CD4-positive, alpha-beta T cell (primary cell): ENCODE measurements around the gene DNMT3A. TPM values are rescaled to one million over a fixed set of nuclear protein-coding genes. Genes with fewer than 3 reads are reported as not detected.

Experiments used
- ATAC-seq: fragments of 200-7000 bp; cut with Tn5 transposase; one replicate; pipeline ENCODE4 v1.10.0; 2022; ENCODE audit warnings: mild to moderate bottlenecking; ENCODE audit not compliant: poor library complexity
- CTCF ChIA-PET: fragments of 350-600 bp; sonication (Branson Sonifier 250); formaldehyde crosslinking; loops from one replicate; lab custom pipeline; 2021; ENCODE audit warnings: antibody characterized with exemption, inconsistent platforms; lab: Charles Lee
- POLR2A ChIA-PET: fragments of 350-600 bp; sonication (Branson Sonifier 250); formaldehyde crosslinking; loops from one replicate; lab custom pipeline; 2021; ENCODE audit warnings: antibody characterized with exemption, inconsistent platforms; lab: Charles Lee
- DNase-seq, 14 experiments: peaks; one replicate each; pipeline ENCODE4 v3.0.0-alpha.2; 2013 to 2020; ENCODE audit warnings: mixed read lengths in 2 of 14
- H3K27ac ChIP-seq, 2 donors: one replicate each; pipeline versions ENCODE4 v1.5.1 to v1.7.0; 2013; ENCODE audit warnings: low read length in 2 of 2, low read depth in 1 of 2, mild to moderate bottlenecking in 1 of 2
- H3K27me3 ChIP-seq, 2 experiments: 1 replicate in 1 of 2; 2 replicates in 1 of 2; pipeline versions ENCODE4 v1.6.1 to v1.7.0; 2013; ENCODE audit warnings: low read length in 2 of 2, control low read depth in 1 of 2, mild to moderate bottlenecking in 1 of 2, moderate library complexity in 1 of 2; ENCODE audit not compliant: insufficient read depth in 2 of 2, control insufficient read depth in 1 of 2
- H3K36me3 ChIP-seq: one replicate; pipeline ENCODE4 v1.6.1; 2013; ENCODE audit warnings: low read length, control low read depth; ENCODE audit not compliant: insufficient read depth
- H3K4me1 ChIP-seq: one replicate; pipeline ENCODE4 v1.6.1; 2013; ENCODE audit warnings: low read length, control low read depth; ENCODE audit not compliant: insufficient read depth
- H3K4me3 ChIP-seq: one replicate; pipeline ENCODE4 v1.5.1; 2013; ENCODE audit warnings: mild to moderate bottlenecking, low read length, moderate library complexity
- H3K9me3 ChIP-seq, 2 experiments: 1 replicate in 1 of 2; 2 replicates in 1 of 2; pipeline versions ENCODE4 v1.6.1 to v1.7.0; 2013; ENCODE audit warnings: low read length in 2 of 2, mild to moderate bottlenecking in 2 of 2, control low read depth in 1 of 2, moderate library complexity in 1 of 2; ENCODE audit not compliant: control insufficient read depth in 1 of 2, insufficient read depth in 1 of 2
- H3K27ac Mint-ChIP-seq: one replicate; pipeline ENCODE4 v1.8.0; 2020; ENCODE audit warnings: mixed read lengths
- H3K27me3 Mint-ChIP-seq: one replicate; pipeline ENCODE4 v1.8.0; 2021; ENCODE audit warnings: mixed read lengths
- H3K36me3 Mint-ChIP-seq: one replicate; pipeline ENCODE4 v1.8.0; 2021; ENCODE audit warnings: low read depth, mixed read lengths
- H3K4me1 Mint-ChIP-seq: one replicate; pipeline ENCODE4 v1.8.0; 2021; ENCODE audit warnings: low read depth, mixed read lengths
- H3K4me3 Mint-ChIP-seq: one replicate; pipeline ENCODE4 v1.8.0; 2020; ENCODE audit warnings: mild to moderate bottlenecking, mixed read lengths
- H3K9me3 Mint-ChIP-seq: one replicate; pipeline ENCODE4 v1.8.0; 2020; ENCODE audit warnings: mixed read lengths
- CTCF ChIP-seq: fragments of 200-600 bp; IDR thresholded peaks from one replicate; pipeline ENCODE4 v1.8.0; 2022; ENCODE audit warnings: antibody characterized with exemption, mild to moderate bottlenecking
- intact Hi-C, 2 experiments: fragments of 100-400 bp; cut with DNase I in 1 of 2; cut with micrococcal nuclease in 1 of 2; formaldehyde crosslinking; loops; one replicate each; pipeline versions ENCODE4 v1.15.1 to v1.9.0; 2023 to 2025; cut with DNase I, micrococcal nuclease
- total RNA-seq, 174 experiments: library from RNA in 2 of 174; stranded (reverse) in 2 of 174; gene quantifications; one replicate each; pipeline ENCODE4 v1.2.3 and lab custom pipeline; 2021 to 2026

The DNMT3A gene
- total RNA-seq, 2 experiments from 2014 or later: 57.1 to 62.1 TPM

- peaks cover 44% of the 10 kb centered on the region for H3K4me1 Mint-ChIP-seq
- POLR2A ChIA-PET: interaction anchor here (0.6 to 4.2 kb wide), 18 partner anchors 9 to 86 kb away, joined by 3 to 88 read pairs (median 8); no protein-coding TSS in a partner anchor
- intact Hi-C loops: loop anchor here (2.0 kb wide), 2 partner anchors 16 to 20 kb away; no protein-coding TSS in a partner anchor
- CTCF ChIA-PET: interaction anchor here (1.1 to 1.8 kb wide), 2 partner anchors 9 to 67 kb away, joined by 3 to 4 read pairs; no protein-coding TSS in a partner anchor
- ATAC-seq (peak; percentile 87), DNase-seq (peak; percentile 54 to 93 (median 76))
- H3K27me3 Mint-ChIP-seq: no peaks in the 10 kb centered on the region
- TF ChIP-seq CTCF: no peak
- H3K36me3 ChIP-seq: peaks cover 28% of the 10 kb centered on the region
- H3K9me3 Mint-ChIP-seq: no peaks in the 10 kb centered on the region
- peaks cover 68% of the 10 kb centered on the region for H3K4me1 ChIP-seq
- no peaks in the 10 kb centered on the region for H3K9me3 ChIP-seq
- H3K27me3 ChIP-seq: no peaks in the 10 kb centered on the region
- H3K36me3 Mint-ChIP-seq: peaks cover 37% of the 10 kb centered on the region
- H3K27ac Mint-ChIP-seq: peak overlapping the region; percentile 99
- H3K4me3 ChIP-seq: peak overlapping the region; percentile 40
- peak overlapping the region; percentile 90 to 91 for H3K27ac ChIP-seq
- peak overlapping the region; percentile 88 for H3K4me3 Mint-ChIP-seq
Observed at GRCh38 chr2:25294573-25295462, 46.9 kb downstream of the DNMT3A start.

GRCh38 chr2:25293958-25294562 lies 47.7 kb downstream of the DNMT3A start:
- Histone ChIP-seq H3K4me1 (peaks cover 74% of the 10 kb centered on the region), H3K27me3 (no peaks in the 10 kb centered on the region), H3K9me3 (no peaks in the 10 kb centered on the region), H3K36me3 (peaks cover 25% of the 10 kb centered on the region), H3K4me3 (peak overlapping the region; percentile 40), H3K27ac (peak overlapping the region; percentile 90 to 91)
- Mint-ChIP-seq H3K4me1 (peaks cover 49% of the 10 kb centered on the region), H3K27me3 (no peaks in the 10 kb centered on the region), H3K4me3 (peak overlapping the region; percentile 88), H3K9me3 (no peaks in the 10 kb centered on the region), H3K27ac (peak overlapping the region; percentile 99), H3K36me3 (peaks cover 31% of the 10 kb centered on the region)
- intact Hi-C loops: loop anchor here (2.0 kb wide), 2 partner anchors 15 to 19 kb away; no protein-coding TSS in a partner anchor
- ATAC-seq: peak; percentile 19
- ChIA-PET POLR2A (interaction anchor here (0.6 to 4.2 kb wide), 16 partner anchors 8 to 78 kb away, joined by 3 to 88 read pairs (median 10); no protein-coding TSS in a partner anchor), CTCF (interaction anchor here (1.1 to 1.8 kb wide), 2 partner anchors 8 to 68 kb away, joined by 3 to 4 read pairs; no protein-coding TSS in a partner anchor)
- no peak for TF ChIP-seq CTCF
- peak in 5 of 14 experiments; percentile 24 to 46 (median 35) for DNase-seq

- peaks cover 55% of the 10 kb centered on the region for H3K4me1 Mint-ChIP-seq
- H3K27ac Mint-ChIP-seq: peak overlapping the region; percentile 99
- H3K4me3 Mint-ChIP-seq: no peak overlapping the region
- ATAC-seq: no peak
- Histone ChIP-seq H3K27me3 (no peaks in the 10 kb centered on the region), H3K27ac (peak overlapping the region; percentile 29 to 67), H3K9me3 (no peaks in the 10 kb centered on the region), H3K36me3 (peaks cover 16% of the 10 kb centered on the region), H3K4me1 (peaks cover 74% of the 10 kb centered on the region), H3K4me3 (no peak overlapping the region)
- ChIA-PET CTCF (no interaction called here), POLR2A (interaction anchor here (0.9 to 1.5 kb wide), 2 partner anchors 17 to 30 kb away, joined by 4 to 5 read pairs; no protein-coding TSS in a partner anchor)
- no peak for DNase-seq
- intact Hi-C loops: no loop called here
- H3K36me3 Mint-ChIP-seq: peaks cover 32% of the 10 kb centered on the region
- H3K27me3 Mint-ChIP-seq: no peaks in the 10 kb centered on the region
- no peak for TF ChIP-seq CTCF
- no peaks in the 10 kb centered on the region for H3K9me3 Mint-ChIP-seq
Observed at GRCh38 chr2:25293145-25293544, 48.6 kb downstream of the DNMT3A start.
